ENCODE data around the gene ZC3H12D. TPM values are rescaled to one million over a fixed set of nuclear protein-coding genes. Genes with fewer than 3 reads are reported as not detected.
"Not testable (repeated sequence)": the region's sequence is repeated elsewhere in the genome, so short reads cannot be mapped to it uniquely, and the experiment has no call there.

Gene ZC3H12D
- total RNA-seq, 1 donor from 2014 or later = 0.14 TPM

- TF ChIP-seq, protein P1, sequence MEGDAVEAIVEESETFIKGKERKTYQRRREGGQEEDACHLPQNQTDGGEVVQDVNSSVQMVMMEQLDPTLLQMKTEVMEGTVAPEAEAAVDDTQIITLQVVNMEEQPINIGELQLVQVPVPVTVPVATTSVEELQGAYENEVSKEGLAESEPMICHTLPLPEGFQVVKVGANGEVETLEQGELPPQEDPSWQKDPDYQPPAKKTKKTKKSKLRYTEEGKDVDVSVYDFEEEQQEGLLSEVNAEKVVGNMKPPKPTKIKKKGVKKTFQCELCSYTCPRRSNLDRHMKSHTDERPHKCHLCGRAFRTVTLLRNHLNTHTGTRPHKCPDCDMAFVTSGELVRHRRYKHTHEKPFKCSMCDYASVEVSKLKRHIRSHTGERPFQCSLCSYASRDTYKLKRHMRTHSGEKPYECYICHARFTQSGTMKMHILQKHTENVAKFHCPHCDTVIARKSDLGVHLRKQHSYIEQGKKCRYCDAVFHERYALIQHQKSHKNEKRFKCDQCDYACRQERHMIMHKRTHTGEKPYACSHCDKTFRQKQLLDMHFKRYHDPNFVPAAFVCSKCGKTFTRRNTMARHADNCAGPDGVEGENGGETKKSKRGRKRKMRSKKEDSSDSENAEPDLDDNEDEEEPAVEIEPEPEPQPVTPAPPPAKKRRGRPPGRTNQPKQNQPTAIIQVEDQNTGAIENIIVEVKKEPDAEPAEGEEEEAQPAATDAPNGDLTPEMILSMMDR (conservative IDR thresholded peaks at IDR 0.05) = no peak
- no peak for DNase-seq (ENCODE audit: low read depth, low spot score)
- no peaks in the 10 kb centered on the region for H3K36me3 Mint-ChIP-seq (ENCODE audit: low read depth)
- no peaks in the 10 kb centered on the region for H3K9me3 Mint-ChIP-seq
- H3K4me1 Mint-ChIP-seq = no peaks in the 10 kb centered on the region
- no peak overlapping the region for H3K4me3 Mint-ChIP-seq
- H3K27me3 Mint-ChIP-seq (ENCODE audit: low read depth) = no peaks in the 10 kb centered on the region
- H3K27ac Mint-ChIP-seq (ENCODE audit: unreplicated experiment) = no peak overlapping the region
Observed at GRCh38 chr6:149499066-149499465, 14.3 kb upstream of the ZC3H12D start.

DNA sequence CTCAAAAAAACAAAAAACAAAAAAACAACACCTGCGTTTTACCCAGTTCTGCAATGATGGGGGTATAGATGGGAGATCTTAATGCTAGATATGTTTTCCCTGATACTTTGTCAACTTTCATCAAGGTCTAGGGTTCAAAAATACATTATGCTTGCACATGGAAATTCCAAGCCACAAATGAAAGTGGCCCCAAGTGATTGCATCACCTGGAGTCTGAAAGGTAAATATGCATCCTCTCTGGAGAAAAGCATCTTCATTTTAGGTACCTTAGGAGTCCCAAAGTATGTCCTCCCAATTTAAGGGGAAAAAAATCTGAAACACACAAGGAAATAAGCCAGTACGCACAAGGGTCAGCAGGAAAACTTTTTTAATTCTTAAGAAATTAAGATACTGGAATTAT lies 12.6 kb upstream of the ZC3H12D start:
- Mint-ChIP-seq H3K27me3 (ENCODE audit: low read depth) (no peaks in the 10 kb centered on the region), H3K9me3 (no peaks in the 10 kb centered on the region), H3K4me3 (no peak overlapping the region), H3K36me3 (ENCODE audit: low read depth) (no peaks in the 10 kb centered on the region), H3K27ac (ENCODE audit: unreplicated experiment) (no peak overlapping the region), H3K4me1 (no peaks in the 10 kb centered on the region)
- TF ChIP-seq, protein P1 (conservative IDR thresholded peaks at IDR 0.05) = no peak
- DNase-seq (ENCODE audit: low read depth, low spot score) = no peak

DNA sequence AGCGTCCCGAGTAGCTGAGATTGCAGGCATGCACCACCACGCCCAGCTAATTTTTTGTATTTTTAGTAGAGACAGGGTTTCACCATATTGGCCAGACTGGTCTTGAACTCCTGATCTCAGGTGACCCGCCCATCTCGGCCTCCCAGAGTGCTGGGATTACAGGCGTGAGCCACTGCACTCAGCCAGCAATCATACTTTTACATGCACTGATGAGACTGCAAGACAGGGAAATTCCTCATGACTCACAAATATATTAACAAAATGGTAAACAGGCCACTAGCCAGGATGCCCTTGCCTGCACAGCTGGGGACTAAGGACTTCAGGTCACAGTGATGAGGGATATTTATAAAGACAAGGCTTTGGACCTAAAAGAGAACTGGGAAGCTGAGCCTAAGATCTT lies 11.8 kb upstream of the ZC3H12D start:
- H3K27ac Mint-ChIP-seq (ENCODE audit: unreplicated experiment); H3K36me3 Mint-ChIP-seq (ENCODE audit: low read depth); H3K9me3 Mint-ChIP-seq; H3K27me3 Mint-ChIP-seq (ENCODE audit: low read depth); DNase-seq (ENCODE audit: low read depth, low spot score); H3K4me1 Mint-ChIP-seq; H3K4me3 Mint-ChIP-seq: not testable (repeated sequence)

DNA sequence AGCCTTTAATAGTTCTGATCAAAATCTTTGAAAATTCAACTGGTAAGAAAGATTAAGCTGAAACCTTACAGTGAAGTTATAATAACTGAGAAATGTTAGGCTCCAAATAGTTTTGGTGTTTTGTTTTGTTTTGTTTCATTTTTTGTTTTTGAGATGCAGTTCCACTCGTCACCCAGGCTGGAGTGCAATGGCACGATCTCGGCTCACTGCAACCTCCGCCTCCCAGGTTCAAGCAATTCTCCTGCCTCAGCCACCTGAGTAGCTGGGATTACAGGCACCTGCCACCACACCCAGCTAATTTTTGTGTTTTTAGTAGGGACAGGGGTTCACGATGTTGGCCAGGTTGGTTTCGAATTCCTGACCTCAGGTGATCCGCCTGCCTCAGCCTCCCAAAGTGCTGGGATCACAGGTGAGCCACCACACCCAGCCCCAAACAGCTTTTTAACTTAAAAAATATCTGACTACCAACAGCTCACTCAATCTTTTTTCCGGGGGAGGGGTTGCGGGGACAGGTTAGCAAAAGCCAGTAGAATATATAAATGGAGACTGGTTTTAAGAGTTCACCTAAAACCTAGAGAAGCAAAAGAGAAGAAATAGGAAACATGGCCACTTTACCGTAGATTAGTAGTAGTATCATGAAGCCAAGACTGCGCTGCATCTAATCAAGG lies 10.7 kb upstream of the ZC3H12D start:
- H3K36me3 Mint-ChIP-seq (ENCODE audit: low read depth); H3K4me3 Mint-ChIP-seq; H3K27me3 Mint-ChIP-seq (ENCODE audit: low read depth); DNase-seq (ENCODE audit: low read depth, low spot score); H3K4me1 Mint-ChIP-seq; H3K9me3 Mint-ChIP-seq; H3K27ac Mint-ChIP-seq (ENCODE audit: unreplicated experiment): not testable (repeated sequence)

DNA sequence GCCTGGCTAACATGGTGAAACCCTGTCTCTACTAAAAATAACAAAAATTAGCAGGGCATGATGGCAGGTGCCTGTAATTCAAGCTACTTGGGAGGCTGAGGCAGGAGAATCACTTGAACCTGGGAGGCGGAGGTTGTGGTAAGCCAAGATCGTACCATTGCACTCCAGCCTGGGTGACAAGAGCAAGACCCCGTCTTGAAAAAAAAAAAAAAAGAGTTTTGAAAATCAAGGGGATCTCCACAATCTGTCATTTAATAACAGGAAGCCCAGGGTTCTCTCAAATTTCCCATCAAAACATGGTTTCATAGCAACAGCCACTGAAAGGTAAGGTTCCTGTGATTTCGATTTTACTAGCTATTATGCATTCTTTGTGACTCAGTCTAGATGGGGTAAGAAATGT lies 10.0 kb upstream of the ZC3H12D start:
- not testable (repeated sequence) for H3K27me3 Mint-ChIP-seq (ENCODE audit: low read depth); H3K9me3 Mint-ChIP-seq; H3K4me3 Mint-ChIP-seq; H3K27ac Mint-ChIP-seq (ENCODE audit: unreplicated experiment); H3K4me1 Mint-ChIP-seq; H3K36me3 Mint-ChIP-seq (ENCODE audit: low read depth); DNase-seq (ENCODE audit: low read depth, low spot score)

GRCh38 chr6:149493761-149494320 lies 9.0 kb upstream of the ZC3H12D start:
- TF ChIP-seq, protein P1 (conservative IDR thresholded peaks at IDR 0.05) = no peak
- no peaks in the 10 kb centered on the region for H3K36me3 Mint-ChIP-seq (ENCODE audit: low read depth)

GRCh38 chr6:149492798-149493343 lies 8.1 kb upstream of the ZC3H12D start:
- DNase-seq (ENCODE audit: low read depth, low spot score) = no peak
- H3K4me1 Mint-ChIP-seq = no peaks in the 10 kb centered on the region
- no peaks in the 10 kb centered on the region for H3K27me3 Mint-ChIP-seq (ENCODE audit: low read depth)
- no peaks in the 10 kb centered on the region for H3K9me3 Mint-ChIP-seq
- H3K27ac Mint-ChIP-seq (ENCODE audit: unreplicated experiment) = no peak overlapping the region
- TF ChIP-seq, protein P1 (conservative IDR thresholded peaks at IDR 0.05) = no peak
- H3K36me3 Mint-ChIP-seq (ENCODE audit: low read depth) = no peaks in the 10 kb centered on the region
- no peak overlapping the region for H3K4me3 Mint-ChIP-seq

More at GRCh38 chr6:149493761-149494320, 9.0 kb upstream of the ZC3H12D start:
- Mint-ChIP-seq H3K4me3 (no peak overlapping the region), H3K4me1 (no peaks in the 10 kb centered on the region), H3K27ac (ENCODE audit: unreplicated experiment) (no peak overlapping the region), H3K27me3 (ENCODE audit: low read depth) (no peaks in the 10 kb centered on the region), H3K9me3 (no peaks in the 10 kb centered on the region)
- DNase-seq (ENCODE audit: low read depth, low spot score) = no peak

All from neural crest cell (in vitro differentiated cells).